GM12878 (cell line): Measurements from ENCODE around the gene DIP2C.

ENCODE experiments used
- CTCF ChIP-seq, 3 experiments: IDR thresholded peaks in 2 of 3; conservative IDR thresholded peaks in 1 of 3; 2 replicates each; pipeline ENCODE4 v1.5.1; 2011; ENCODE audit warnings: low read depth in 3 of 3, low read length in 3 of 3, mild to moderate bottlenecking in 3 of 3, control low read depth in 2 of 3, moderate library complexity in 2 of 3, inconsistent platforms in 1 of 3, mixed read lengths in 1 of 3; ENCODE audit not compliant: control insufficient read depth in 2 of 3, insufficient read depth in 1 of 3; ENCODE audit errors: extremely low read depth in 1 of 3
- EZH2 ChIP-seq: IDR thresholded peaks from 2 replicates; pipeline ENCODE4 v1.6.1; 2012; ENCODE audit warnings: low read depth, mild to moderate bottlenecking, control low read depth, inconsistent platforms, low read length, borderline replicate concordance; ENCODE audit not compliant: control insufficient read depth
- NFIC ChIP-seq: IDR thresholded peaks from 2 replicates; pipeline ENCODE4 v1.6.1; 2012; ENCODE audit warnings: low read depth, mild to moderate bottlenecking, inconsistent platforms, low read length, moderate library complexity
- REST ChIP-seq: IDR thresholded peaks from 2 replicates; pipeline ENCODE4 v1.6.1; 2012; ENCODE audit warnings: mild to moderate bottlenecking, low read depth, low read length
- SPI1 ChIP-seq: IDR thresholded peaks from 2 replicates; pipeline ENCODE4 v1.6.1; 2011; ENCODE audit warnings: low read depth, mild to moderate bottlenecking, low read length, moderate library complexity, borderline replicate concordance; ENCODE audit not compliant: insufficient read depth
- TCF12 ChIP-seq: IDR thresholded peaks from 2 replicates; pipeline ENCODE4 v1.6.1; 2011; ENCODE audit warnings: low read depth, mild to moderate bottlenecking, low read length
- USF2 ChIP-seq: IDR thresholded peaks from 2 replicates; pipeline ENCODE4 v1.6.1; 2011; ENCODE audit warnings: low read depth, low read length, improper control_type of control experiment, borderline replicate concordance

GRCh38 chr10:420154-421121 lies 269.0 kb downstream of the DIP2C start:
- TF ChIP-seq TCF12 (no peak), REST (no peak), CTCF (IDR thresholded peaks at IDR 0.05 in 2 of 3, conservative IDR thresholded peaks at IDR 0.05 in 1 of 3; ENCODE audit: control insufficient read depth in 2 of 3, extremely low read depth in 1 of 3, insufficient read depth in 1 of 3, low read depth in 3 of 3, low read length in 3 of 3) (no peak), SPI1 (no peak), USF2 (no peak), EZH2 (no peak), NFIC (no peak)
